ENCODE data around the gene MARCKSL1.
A peak's percentile ranks its signal among the peaks of the same experiment; 100 is the strongest.

MARCKSL1 gene

GRCh38 chr1:32351399-32352238, 15.6 kb upstream of the MARCKSL1 start:
- peak overlapping the region; percentile 96 for H3K27ac ChIP-seq
- TF ChIP-seq, protein P1, sequence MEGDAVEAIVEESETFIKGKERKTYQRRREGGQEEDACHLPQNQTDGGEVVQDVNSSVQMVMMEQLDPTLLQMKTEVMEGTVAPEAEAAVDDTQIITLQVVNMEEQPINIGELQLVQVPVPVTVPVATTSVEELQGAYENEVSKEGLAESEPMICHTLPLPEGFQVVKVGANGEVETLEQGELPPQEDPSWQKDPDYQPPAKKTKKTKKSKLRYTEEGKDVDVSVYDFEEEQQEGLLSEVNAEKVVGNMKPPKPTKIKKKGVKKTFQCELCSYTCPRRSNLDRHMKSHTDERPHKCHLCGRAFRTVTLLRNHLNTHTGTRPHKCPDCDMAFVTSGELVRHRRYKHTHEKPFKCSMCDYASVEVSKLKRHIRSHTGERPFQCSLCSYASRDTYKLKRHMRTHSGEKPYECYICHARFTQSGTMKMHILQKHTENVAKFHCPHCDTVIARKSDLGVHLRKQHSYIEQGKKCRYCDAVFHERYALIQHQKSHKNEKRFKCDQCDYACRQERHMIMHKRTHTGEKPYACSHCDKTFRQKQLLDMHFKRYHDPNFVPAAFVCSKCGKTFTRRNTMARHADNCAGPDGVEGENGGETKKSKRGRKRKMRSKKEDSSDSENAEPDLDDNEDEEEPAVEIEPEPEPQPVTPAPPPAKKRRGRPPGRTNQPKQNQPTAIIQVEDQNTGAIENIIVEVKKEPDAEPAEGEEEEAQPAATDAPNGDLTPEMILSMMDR (IDR thresholded peaks at IDR 0.05): peak; percentile 42
- no peaks in the 10 kb centered on the region for H3K36me3 ChIP-seq
- no peaks in the 10 kb centered on the region for H3K9me3 ChIP-seq
- H3K27me3 ChIP-seq: no peaks in the 10 kb centered on the region
- H3K4me1 ChIP-seq (ENCODE audit: control insufficient read depth in 1 of 2, insufficient read depth in 1 of 2, low read depth in 1 of 2, low read length in 1 of 2): peaks cover 48 to 50% of the 10 kb centered on the region in 2 experiments
- peak overlapping the region; percentile 68 to 80 for H3K4me3 ChIP-seq (ENCODE audit: low read depth in 1 of 2, low read length in 1 of 2)

GRCh38 chr1:32350785-32351398, 14.9 kb upstream of the MARCKSL1 start:
- Histone ChIP-seq H3K4me1 (ENCODE audit: control insufficient read depth in 1 of 2, insufficient read depth in 1 of 2, low read depth in 1 of 2, low read length in 1 of 2) (peaks cover 48 to 50% of the 10 kb centered on the region in 2 experiments), H3K9me3 (no peaks in the 10 kb centered on the region), H3K27ac (peak overlapping the region; percentile 96)

DNA sequence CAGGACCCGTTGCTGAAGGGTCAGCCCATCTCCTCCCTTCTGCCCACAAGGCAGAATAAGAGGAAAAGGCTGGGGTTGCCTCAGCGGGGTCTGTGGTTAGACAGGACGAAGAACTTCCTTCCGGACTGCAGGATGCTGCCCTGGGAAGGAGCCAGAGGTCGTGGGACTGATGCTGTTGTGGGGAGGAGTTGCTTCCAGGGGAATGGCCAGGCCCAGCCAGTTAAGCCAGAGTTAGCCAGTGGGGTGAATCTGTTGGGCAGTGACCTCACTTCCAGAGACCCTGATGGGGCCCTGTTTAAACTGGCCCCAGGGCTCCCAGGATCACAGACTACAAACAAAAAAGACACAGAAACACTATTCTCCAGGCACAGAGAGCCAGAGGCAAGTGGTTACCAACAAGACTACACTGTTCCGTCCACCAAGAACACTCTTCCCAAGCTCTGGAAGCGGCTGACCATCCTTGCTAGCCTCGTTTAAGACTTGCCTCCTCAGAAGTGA, 13.2 kb upstream of the MARCKSL1 start:
- TF ChIP-seq, protein P1 (IDR thresholded peaks at IDR 0.05): no peak
- Histone ChIP-seq H3K27ac (peak overlapping the region; percentile 96), H3K4me3 (ENCODE audit: low read depth in 1 of 2, low read length in 1 of 2) (peak overlapping the region; percentile 41 to 80), H3K27me3 (no peaks in the 10 kb centered on the region), H3K4me1 (ENCODE audit: control insufficient read depth in 1 of 2, insufficient read depth in 1 of 2, low read depth in 1 of 2, low read length in 1 of 2) (peaks cover 52 to 59% of the 10 kb centered on the region in 2 experiments), H3K9me3 (no peaks in the 10 kb centered on the region), H3K36me3 (no peaks in the 10 kb centered on the region)

More at GRCh38 chr1:32350785-32351398, 14.9 kb upstream of the MARCKSL1 start:
- Histone ChIP-seq H3K36me3 (no peaks in the 10 kb centered on the region), H3K4me3 (ENCODE audit: low read depth in 1 of 2, low read length in 1 of 2) (peak overlapping the region; percentile 68 to 80), H3K27me3 (no peaks in the 10 kb centered on the region)
- TF ChIP-seq, protein P1 (IDR thresholded peaks at IDR 0.05): peak; percentile 80

DNA sequence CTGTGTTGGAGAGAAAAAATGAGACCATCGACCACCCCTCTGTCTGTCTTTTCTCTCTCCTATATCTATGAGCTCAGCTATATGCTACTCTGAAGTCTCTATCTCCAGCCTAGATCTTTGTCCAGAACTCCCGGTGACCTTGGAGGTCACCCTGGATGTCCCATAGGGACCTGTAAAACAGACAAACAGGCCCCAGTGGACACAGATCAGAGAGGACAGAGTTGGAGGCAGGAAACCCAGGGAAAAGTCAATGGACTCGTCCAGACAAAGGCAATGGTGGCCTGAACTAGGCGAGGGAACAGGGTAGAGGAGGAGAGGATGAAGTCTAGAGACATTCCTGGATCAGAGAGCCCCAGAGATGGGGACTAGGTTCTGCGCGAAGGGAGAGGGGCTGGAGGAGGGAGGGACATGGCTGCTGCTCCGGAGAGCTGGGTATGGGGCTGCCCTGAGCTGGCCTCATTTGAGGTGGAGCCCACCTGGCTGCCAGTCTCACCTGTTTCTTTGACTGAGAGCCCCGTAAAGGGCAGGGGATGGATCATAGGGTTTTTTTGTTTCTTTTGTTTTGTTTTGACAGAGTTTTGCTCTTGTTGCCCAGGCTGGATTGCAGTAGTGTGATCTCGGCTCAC, 10.6 kb upstream of the MARCKSL1 start:
- Histone ChIP-seq H3K36me3 (no peaks in the 10 kb centered on the region), H3K9me3 (no peaks in the 10 kb centered on the region), H3K4me1 (ENCODE audit: control insufficient read depth in 1 of 2, insufficient read depth in 1 of 2, low read depth in 1 of 2, low read length in 1 of 2) (peaks cover 37 to 55% of the 10 kb centered on the region in 2 experiments), H3K27ac (no peak overlapping the region), H3K4me3 (ENCODE audit: low read depth in 1 of 2, low read length in 1 of 2) (no peak overlapping the region), H3K27me3 (no peaks in the 10 kb centered on the region)
- TF ChIP-seq, protein P1 (IDR thresholded peaks at IDR 0.05): no peak

DNA sequence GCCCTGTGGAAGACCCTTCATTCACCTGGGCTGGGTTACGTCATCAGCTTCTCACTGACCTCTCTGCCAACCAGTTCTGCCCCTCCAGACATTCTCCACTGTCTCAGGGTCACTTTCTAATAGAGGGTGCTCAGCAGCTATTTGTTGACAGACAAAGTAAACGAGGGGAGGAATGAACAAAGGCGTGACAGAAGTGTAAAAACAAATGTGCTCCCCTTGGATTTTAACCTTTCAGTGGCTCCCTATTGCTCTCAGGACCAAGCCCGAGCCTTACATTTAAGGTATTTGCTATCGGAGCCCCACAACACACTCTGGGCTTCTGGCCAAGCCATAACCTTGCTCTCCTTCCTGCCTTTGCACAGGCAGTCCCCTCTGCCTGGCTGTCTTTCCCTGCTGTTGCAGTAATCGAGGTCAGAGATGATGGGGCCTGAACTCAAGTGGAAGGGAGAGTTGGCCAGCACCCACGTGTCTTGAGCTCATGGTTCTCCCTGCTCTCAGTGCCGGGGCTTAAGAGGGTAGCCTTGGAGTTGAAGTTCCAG, 9.3 kb upstream of the MARCKSL1 start:
- TF ChIP-seq, protein P1 (IDR thresholded peaks at IDR 0.05): no peak
- H3K9me3 ChIP-seq: no peaks in the 10 kb centered on the region
- no peaks in the 10 kb centered on the region for H3K27me3 ChIP-seq
- no peak overlapping the region for H3K4me3 ChIP-seq (ENCODE audit: low read depth in 1 of 2, low read length in 1 of 2)
- no peaks in the 10 kb centered on the region for H3K36me3 ChIP-seq
- no peak overlapping the region for H3K27ac ChIP-seq
- H3K4me1 ChIP-seq (ENCODE audit: control insufficient read depth in 1 of 2, insufficient read depth in 1 of 2, low read depth in 1 of 2, low read length in 1 of 2): peaks cover 30 to 42% of the 10 kb centered on the region in 2 experiments
